Activated T-helper 9 cell treated with anti-CD3 and anti-CD28 coated beads, Interleukin-2, amount 50 U/mL, for 16 hours (primary cell): ENCODE data around the gene DGKZ.
"Not testable (repeated sequence)": the region's sequence is repeated elsewhere in the genome, so short reads cannot be mapped to it uniquely, and the experiment has no call there.

ENCODE experiments used
- DNase-seq: peaks from one replicate; pipeline ENCODE4 v3.0.0-alpha.2; 2020; ENCODE audit warnings: low read depth

The DGKZ gene

GRCh38 chr11:46367244-46367915 is 20.1 kb downstream of the DGKZ start:
- DNase-seq, result peak; percentile 62

GRCh38 chr11:46367916-46368267 is 20.6 kb downstream of the DGKZ start:
- no peak for DNase-seq

- peak; percentile 34 for DNase-seq
These were observed 22.3 kb downstream of the DGKZ start for GRCh38 chr11:46369458-46370152.

- no peak for DNase-seq
These were observed 23.0 kb downstream of the DGKZ start for GRCh38 chr11:46370253-46370652.

GRCh38 chr11:46371262-46371661 is 24.0 kb downstream of the DGKZ start:
- DNase-seq, result not testable (repeated sequence)

GRCh38 chr11:46372086-46372485 is 24.8 kb downstream of the DGKZ start:
- no peak for DNase-seq

GRCh38 chr11:46372501-46372900 is 25.2 kb downstream of the DGKZ start:
- not testable (repeated sequence) for DNase-seq

- no peak for DNase-seq
These were observed 26.8 kb downstream of the DGKZ start for GRCh38 chr11:46373787-46374740.

- no peak for DNase-seq
These were observed 27.6 kb downstream of the DGKZ start for GRCh38 chr11:46374815-46375214.

- no peak for DNase-seq
These were observed 28.3 kb downstream of the DGKZ start for GRCh38 chr11:46375392-46376101.

- no peak for DNase-seq
These were observed 29.2 kb downstream of the DGKZ start for GRCh38 chr11:46376258-46377050.

GRCh38 chr11:46377290-46377689 is 30.0 kb downstream of the DGKZ start:
- DNase-seq, result no peak

GRCh38 chr11:46377831-46378230 is 30.6 kb downstream of the DGKZ start:
- no peak for DNase-seq

- DNase-seq, result no peak
These were observed 31.0 kb downstream of the DGKZ start for GRCh38 chr11:46378296-46378695.

GRCh38 chr11:46378811-46379481 is 31.7 kb downstream of the DGKZ start:
- no peak for DNase-seq

- DNase-seq, result not testable (repeated sequence)
These were observed 32.4 kb downstream of the DGKZ start for GRCh38 chr11:46379482-46380293.

- DNase-seq, result peak; percentile 59
These were observed 33.2 kb downstream of the DGKZ start for GRCh38 chr11:46380340-46381047.

- no peak for DNase-seq
These were observed 34.0 kb downstream of the DGKZ start, which contains the start of gene MDK for GRCh38 chr11:46381048-46381818. MDK (plus strand) TSS chr11:46381669; CDS start chr11:46382058, 389 bp downstream.
